Thymus (tissue), 11 donors: ENCODE measurements around the gene STYK1. TPM values are rescaled to one million over a fixed set of nuclear protein-coding genes. Genes with fewer than 3 reads are reported as not detected.

ENCODE experiments used
- DNase-seq, 9 donors: peaks; one replicate each; pipeline ENCODE4 v3.0.0-alpha.2; 2013; ENCODE audit warnings: low spot score in 9 of 9, low read depth in 6 of 9, missing footprints in 1 of 9
- H3K27ac ChIP-seq, 2 donors: one replicate each; pipeline ENCODE4 v1.5.1; 2013; ENCODE audit warnings: control low read depth in 1 of 2, low read depth in 1 of 2, low read length in 1 of 2, mild to moderate bottlenecking in 1 of 2, moderate library complexity in 1 of 2
- H3K27me3 ChIP-seq, 2 donors: one replicate each; pipeline ENCODE4 v1.5.1; 2013; ENCODE audit warnings: low read length in 1 of 2; ENCODE audit not compliant: control insufficient read depth in 2 of 2, insufficient read depth in 1 of 2
- H3K36me3 ChIP-seq, 2 donors: one replicate each; pipeline ENCODE4 v1.5.1; 2013; ENCODE audit warnings: low read length in 1 of 2, mild to moderate bottlenecking in 1 of 2, moderate library complexity in 1 of 2; ENCODE audit not compliant: control insufficient read depth in 2 of 2, insufficient read depth in 2 of 2
- H3K4me1 ChIP-seq, 2 donors: one replicate each; pipeline ENCODE4 v1.5.1; 2013; ENCODE audit warnings: low read length in 2 of 2; ENCODE audit not compliant: control insufficient read depth in 2 of 2, insufficient read depth in 2 of 2
- H3K4me3 ChIP-seq, 2 donors: one replicate each; pipeline ENCODE4 v1.5.1; 2013; ENCODE audit warnings: low read length in 2 of 2, control low read depth in 1 of 2, mild to moderate bottlenecking in 1 of 2
- H3K9me3 ChIP-seq, 2 donors: one replicate each; pipeline ENCODE4 v1.5.1; 2013; ENCODE audit warnings: low read length in 1 of 2, mild to moderate bottlenecking in 1 of 2; ENCODE audit not compliant: control insufficient read depth in 2 of 2, insufficient read depth in 1 of 2
- WGBS: extraction: QIAGEN DNeasy Blood & Tissue Kit; methylation state at CpG from one replicate; pipeline ENCODE4 v1.1.7; 2013; 5-methylcytosine and 5-hydroxymethylcytosine counted together
- polyA plus RNA-seq: library from polyadenylated mRNA; stranded (reverse); fragments of 200-250 nt; gene quantifications from one replicate; pipeline ENCODE4 v1.2.3, GENCODE V29; 2013
- total RNA-seq: library from RNA; stranded (reverse); fragments of 120-200 nt; gene quantifications from one replicate; pipeline ENCODE4 v1.2.4, GENCODE V29; 2013
- donor health status: healthy.

Gene STYK1
- total and polyA plus RNA-seq, 2 donors = 0.33 to 0.62 TPM

- 99% methylated on average over 1 of the region's 1 CpG for WGBS
- no peak for DNase-seq
- Histone ChIP-seq H3K4me1 (no peaks in the 10 kb centered on the region), H3K9me3 (no peaks in the 10 kb centered on the region), H3K27me3 (no peaks in the 10 kb centered on the region), H3K36me3 (no peaks in the 10 kb centered on the region), H3K27ac (no peak overlapping the region), H3K4me3 (no peak overlapping the region)
Observed at GRCh38 chr12:10638728-10639127, 35.1 kb downstream of the STYK1 start.

DNA sequence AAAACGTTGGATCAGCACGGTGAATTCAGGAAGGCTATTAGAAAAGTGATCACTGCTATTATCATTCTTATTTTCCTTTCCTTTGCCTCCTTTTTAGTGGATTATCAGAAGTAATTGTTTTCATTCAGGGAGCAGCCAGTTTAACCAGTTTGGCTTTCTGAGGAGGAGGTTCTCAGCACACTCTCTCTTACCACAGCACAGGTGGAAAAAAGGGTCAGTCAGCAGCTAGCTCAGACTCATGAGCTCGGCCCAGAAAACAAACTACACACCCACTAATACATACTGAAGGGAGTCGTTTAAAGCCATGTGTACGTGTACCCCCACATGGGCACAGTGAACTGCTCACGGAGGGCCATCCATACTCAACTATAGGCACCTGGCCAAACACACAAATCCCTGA lies 37.2 kb downstream of the STYK1 start:
- no peak overlapping the region for H3K4me3 ChIP-seq
- no peaks in the 10 kb centered on the region for H3K9me3 ChIP-seq
- no peaks in the 10 kb centered on the region for H3K36me3 ChIP-seq
- WGBS = 93% methylated on average over 6 of the region's 6 CpGs
- no peak for DNase-seq
- no peak overlapping the region for H3K27ac ChIP-seq
- H3K27me3 ChIP-seq = no peaks in the 10 kb centered on the region
- no peaks in the 10 kb centered on the region for H3K4me1 ChIP-seq

GRCh38 chr12:10636124-10636523 lies 37.7 kb downstream of the STYK1 start:
- no peak overlapping the region for H3K4me3 ChIP-seq
- DNase-seq = no peak
- H3K36me3 ChIP-seq = no peaks in the 10 kb centered on the region
- WGBS = 96% methylated on average over 3 of the region's 3 CpGs
- no peaks in the 10 kb centered on the region for H3K27me3 ChIP-seq
- H3K9me3 ChIP-seq = no peaks in the 10 kb centered on the region
- no peaks in the 10 kb centered on the region for H3K4me1 ChIP-seq
- H3K27ac ChIP-seq = no peak overlapping the region

- H3K27ac ChIP-seq = no peak overlapping the region
- H3K9me3 ChIP-seq = no peaks in the 10 kb centered on the region
- no peaks in the 10 kb centered on the region for H3K4me1 ChIP-seq
- no peaks in the 10 kb centered on the region for H3K36me3 ChIP-seq
- 64% methylated on average over 2 of the region's 2 CpGs for WGBS
- no peak overlapping the region for H3K4me3 ChIP-seq
- no peak for DNase-seq
- H3K27me3 ChIP-seq = no peaks in the 10 kb centered on the region
Observed at GRCh38 chr12:10635306-10635705, 38.5 kb downstream of the STYK1 start.

- Histone ChIP-seq H3K4me1 (no peaks in the 10 kb centered on the region), H3K27me3 (no peaks in the 10 kb centered on the region), H3K9me3 (no peaks in the 10 kb centered on the region), H3K36me3 (no peaks in the 10 kb centered on the region), H3K4me3 (no peak overlapping the region), H3K27ac (no peak overlapping the region)
- DNase-seq = no peak
- WGBS = 96% methylated on average over 5 of the region's 5 CpGs
Observed at GRCh38 chr12:10634427-10634826, 39.4 kb downstream of the STYK1 start.

DNA sequence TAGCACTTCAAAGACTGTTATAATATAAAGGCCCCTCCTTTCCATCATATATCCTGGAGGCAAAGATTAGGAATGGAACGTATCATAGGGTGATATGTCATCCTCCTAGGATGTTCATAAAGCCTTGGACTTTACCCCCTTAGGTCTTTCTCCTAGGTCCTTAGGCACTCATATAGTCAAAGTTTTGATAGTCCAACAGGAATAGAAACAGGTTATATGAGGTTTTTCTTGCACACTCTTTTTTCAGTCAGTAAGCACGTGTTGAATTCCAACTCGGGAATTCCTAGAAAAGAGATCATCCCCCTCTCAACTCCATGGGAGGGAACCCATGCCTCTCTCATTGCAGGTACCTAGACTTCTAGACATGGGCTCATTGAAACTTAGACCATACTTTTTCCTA lies 40.3 kb downstream of the STYK1 start:
- H3K4me3 ChIP-seq = no peak overlapping the region
- H3K9me3 ChIP-seq = no peaks in the 10 kb centered on the region
- no peak for DNase-seq
- no peaks in the 10 kb centered on the region for H3K27me3 ChIP-seq
- H3K27ac ChIP-seq = no peak overlapping the region
- no peaks in the 10 kb centered on the region for H3K4me1 ChIP-seq
- WGBS = 98% methylated on average over 3 of the region's 3 CpGs
- H3K36me3 ChIP-seq = no peaks in the 10 kb centered on the region

- Histone ChIP-seq H3K4me3 (no peak overlapping the region), H3K36me3 (no peaks in the 10 kb centered on the region), H3K27ac (no peak overlapping the region), H3K27me3 (no peaks in the 10 kb centered on the region), H3K9me3 (no peaks in the 10 kb centered on the region), H3K4me1 (no peaks in the 10 kb centered on the region)
- no peak for DNase-seq
Observed at GRCh38 chr12:10632226-10632625, 41.6 kb downstream of the STYK1 start.

GRCh38 chr12:10624605-10625004 lies 49.2 kb downstream of the STYK1 start:
- Histone ChIP-seq H3K4me1 (no peaks in the 10 kb centered on the region), H3K27ac (no peak overlapping the region), H3K36me3 (no peaks in the 10 kb centered on the region), H3K4me3 (no peak overlapping the region), H3K9me3 (no peaks in the 10 kb centered on the region), H3K27me3 (no peaks in the 10 kb centered on the region)
- DNase-seq = no peak
- 96% methylated on average over 3 of the region's 3 CpGs for WGBS

DNA sequence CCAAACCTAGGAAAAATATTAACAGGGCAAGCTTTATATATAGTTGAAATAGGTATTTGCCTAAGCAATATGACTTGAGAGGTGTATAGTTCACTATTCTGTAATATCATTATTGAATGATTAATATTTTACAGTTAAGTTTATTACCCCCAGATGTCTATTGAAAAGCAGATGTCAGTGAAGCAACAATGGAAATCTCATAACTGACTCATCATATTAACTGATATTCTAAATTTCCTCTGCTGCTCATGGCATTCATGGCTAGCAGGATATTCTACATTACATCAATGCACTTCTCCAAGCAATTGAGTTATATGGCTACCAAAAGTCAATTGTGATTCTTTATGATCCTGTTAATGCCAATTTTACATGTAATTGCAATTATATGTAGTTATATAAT lies 50.7 kb downstream of the STYK1 start:
- Histone ChIP-seq H3K36me3 (no peaks in the 10 kb centered on the region), H3K9me3 (no peaks in the 10 kb centered on the region), H3K4me1 (no peaks in the 10 kb centered on the region), H3K27me3 (no peaks in the 10 kb centered on the region), H3K4me3 (no peak overlapping the region), H3K27ac (no peak overlapping the region)
- DNase-seq = no peak

GRCh38 chr12:10621278-10621677 lies 52.6 kb downstream of the STYK1 start:
- WGBS = 97% methylated on average over 1 of the region's 1 CpG
- no peaks in the 10 kb centered on the region for H3K36me3 ChIP-seq
- no peak for DNase-seq
- no peak overlapping the region for H3K4me3 ChIP-seq
- no peak overlapping the region for H3K27ac ChIP-seq
- no peaks in the 10 kb centered on the region for H3K9me3 ChIP-seq
- H3K4me1 ChIP-seq = no peaks in the 10 kb centered on the region
- H3K27me3 ChIP-seq = no peaks in the 10 kb centered on the region
